Smooth muscle cell of the brain vasculature (primary cell): Measurements from ENCODE around the gene TMTC1.
"Not testable (repeated sequence)": the region's sequence is repeated elsewhere in the genome, so short reads cannot be mapped to it uniquely, and the experiment has no call there.

ENCODE experiments used
- DNase-seq: peaks from one replicate; pipeline ENCODE4 v3.0.0-alpha.2; 2012; ENCODE audit warnings: low read depth, low spot score

Gene TMTC1

GRCh38 chr12:29672580-29672979 is 111.2 kb downstream of the TMTC1 start:
- DNase-seq: no peak

GRCh38 chr12:29671742-29672141 is 112.0 kb downstream of the TMTC1 start:
- no peak for DNase-seq

- DNase-seq: no peak
Measured at GRCh38 chr12:29667011-29667410, 116.7 kb downstream of the TMTC1 start.

GRCh38 chr12:29665107-29665506 is 118.6 kb downstream of the TMTC1 start:
- DNase-seq: no peak

GRCh38 chr12:29662734-29663323 is 120.9 kb downstream of the TMTC1 start:
- no peak for DNase-seq

GRCh38 chr12:29660847-29661246 is 122.9 kb downstream of the TMTC1 start:
- no peak for DNase-seq

- DNase-seq: no peak
Measured at GRCh38 chr12:29656762-29657538, 126.8 kb downstream of the TMTC1 start.

- no peak for DNase-seq
Measured at GRCh38 chr12:29655861-29656260, 127.9 kb downstream of the TMTC1 start.

GRCh38 chr12:29653286-29653685 is 130.5 kb downstream of the TMTC1 start:
- DNase-seq: no peak

- no peak for DNase-seq
Measured at GRCh38 chr12:29650371-29650770, 133.4 kb downstream of the TMTC1 start.

GRCh38 chr12:29649722-29650121 is 134.0 kb downstream of the TMTC1 start:
- DNase-seq: no peak

GRCh38 chr12:29644536-29645162 is 139.1 kb downstream of the TMTC1 start:
- no peak for DNase-seq

- DNase-seq: peak; percentile 4
Measured at GRCh38 chr12:29640589-29641345, 143.0 kb downstream of the TMTC1 start.

- DNase-seq: no peak
Measured at GRCh38 chr12:29639893-29640495, 143.7 kb downstream of the TMTC1 start.

- no peak for DNase-seq
Measured at GRCh38 chr12:29638528-29638927, 145.2 kb downstream of the TMTC1 start.

- DNase-seq: no peak
Measured at GRCh38 chr12:29634057-29634456, 149.7 kb downstream of the TMTC1 start.

GRCh38 chr12:29630164-29630563 is 153.6 kb downstream of the TMTC1 start:
- not testable (repeated sequence) for DNase-seq

- DNase-seq: no peak
Measured at GRCh38 chr12:29627221-29627620, 156.5 kb downstream of the TMTC1 start.

GRCh38 chr12:29625359-29625953 is 158.3 kb downstream of the TMTC1 start:
- DNase-seq: no peak

- DNase-seq: no peak
Measured at GRCh38 chr12:29622251-29622650, 161.5 kb downstream of the TMTC1 start.

GRCh38 chr12:29620030-29620429 is 163.7 kb downstream of the TMTC1 start:
- DNase-seq: no peak
